Stimulated activated CD4-positive, alpha-beta T cell treated with anti-CD3 and anti-CD28 coated beads, Interleukin-4, amount 100 ng/mL, for 24 hours (primary cell): ENCODE data around the gene CFAP70.
"Not testable (repeated sequence)": the region's sequence is repeated elsewhere in the genome, so short reads cannot be mapped to it uniquely, and the experiment has no call there.

ENCODE experiments used
- DNase-seq: peaks from one replicate; pipeline ENCODE4 v3.0.0-alpha.2; 2020

CFAP70 gene

DNA sequence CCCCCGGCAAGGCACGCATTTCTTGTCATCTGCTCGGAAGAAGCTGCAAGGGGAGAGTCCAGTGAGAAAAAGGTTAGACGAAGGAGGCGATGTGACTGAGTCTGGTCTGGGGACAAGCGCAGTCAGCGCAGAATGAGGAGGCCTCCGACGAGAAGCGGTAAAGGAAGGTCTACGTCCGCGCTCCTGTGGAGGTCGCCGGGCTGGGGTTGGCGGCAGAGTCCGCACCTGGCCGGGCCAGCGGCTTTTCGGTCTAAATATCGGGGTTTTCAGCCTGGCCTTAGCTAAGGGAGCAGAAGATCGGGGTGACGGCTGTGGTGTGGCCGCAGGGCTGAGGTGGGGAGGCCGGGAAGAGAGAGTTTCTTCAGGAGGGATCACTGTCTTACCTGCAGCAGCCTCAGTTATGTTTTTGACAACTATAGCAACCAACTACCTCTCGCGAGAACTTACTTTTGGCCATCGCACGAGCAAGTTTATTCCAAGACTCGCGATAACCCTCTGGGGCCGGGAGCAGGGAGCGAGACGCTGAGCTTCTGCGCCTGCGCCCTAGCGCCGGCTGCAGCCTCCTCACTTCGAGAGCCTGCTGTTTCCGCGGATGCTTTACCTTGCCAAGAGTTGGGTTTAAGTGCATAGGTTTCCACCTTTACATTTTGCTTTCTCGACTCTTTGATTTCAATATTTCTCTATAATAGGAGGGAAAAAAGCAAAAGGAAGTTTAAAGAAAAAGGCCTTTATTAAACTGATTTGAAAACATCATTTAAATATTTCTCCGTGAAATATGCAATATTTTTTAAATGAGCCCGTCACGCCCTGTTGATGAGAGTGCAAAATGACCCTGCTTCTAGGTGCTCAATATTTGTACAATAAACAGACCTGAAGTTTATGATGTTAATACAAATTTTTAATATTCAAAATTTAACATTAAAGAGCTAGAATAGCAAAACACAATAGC is at the start of gene CFAP70:
TSS of gene CFAP70 (minus strand) at position 534 of the 949 bp plus-strand sequence. CDS start 4,068 bp downstream, outside the sequence.
- DNase-seq = peak; percentile 92

DNA sequence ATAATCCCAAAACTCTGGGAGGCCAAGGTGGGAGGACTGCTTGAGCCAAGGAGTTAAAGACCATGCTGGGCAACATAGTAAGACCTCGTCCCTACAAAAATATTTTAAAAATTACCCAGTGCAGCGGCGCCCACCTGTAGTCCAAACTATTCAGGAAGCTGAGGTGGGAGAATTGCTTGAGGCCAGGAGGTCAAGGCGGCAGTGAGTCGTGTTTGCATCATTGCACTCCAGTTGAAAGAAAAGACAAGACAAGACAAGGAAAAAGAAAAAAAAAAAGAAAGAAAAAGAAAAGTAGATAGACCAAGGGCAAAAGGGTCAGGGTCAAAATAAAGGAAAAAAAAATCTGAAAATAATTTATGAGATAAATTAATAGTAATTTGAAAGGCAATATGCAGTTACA is 49.4 kb upstream of the CFAP70 start:
- no peak for DNase-seq

DNA sequence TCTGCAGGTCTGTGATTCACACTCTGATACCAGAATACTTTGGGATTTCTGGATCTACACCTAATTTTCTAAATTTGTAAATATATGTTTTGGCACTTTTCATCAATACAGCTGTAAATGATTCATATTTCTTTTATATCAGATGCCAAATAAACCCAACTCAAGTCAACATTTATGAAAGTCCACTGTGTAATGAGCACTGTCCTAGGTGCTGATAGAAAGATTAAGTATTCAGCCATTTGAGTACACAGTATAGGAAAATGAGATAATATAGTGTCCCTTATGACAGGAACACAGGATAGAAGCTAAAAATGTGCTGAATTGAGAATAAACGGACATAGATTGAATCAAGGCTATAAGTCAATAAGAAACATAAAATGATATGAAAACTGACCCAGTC is 48.8 kb upstream of the CFAP70 start:
- no peak for DNase-seq

DNA sequence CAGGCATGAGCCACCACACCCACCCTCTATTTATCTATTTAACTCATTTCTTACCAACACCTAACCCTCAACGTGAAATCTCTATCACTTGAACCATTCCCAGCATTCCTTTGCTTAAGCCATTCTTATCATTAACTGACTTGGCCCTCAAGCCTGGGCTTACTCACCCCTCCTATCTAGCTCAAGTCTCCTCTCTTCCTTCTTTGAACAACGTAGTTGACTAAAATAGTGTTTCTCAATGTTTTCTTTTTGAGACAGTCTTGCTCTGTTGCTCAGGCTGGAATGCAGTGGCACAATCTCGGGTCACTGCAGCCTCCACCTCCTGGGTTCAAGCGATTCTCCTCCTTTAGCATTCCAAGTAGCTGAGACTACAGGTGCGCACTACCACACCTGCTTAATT is 48.2 kb upstream of the CFAP70 start:
- DNase-seq = no peak

DNA sequence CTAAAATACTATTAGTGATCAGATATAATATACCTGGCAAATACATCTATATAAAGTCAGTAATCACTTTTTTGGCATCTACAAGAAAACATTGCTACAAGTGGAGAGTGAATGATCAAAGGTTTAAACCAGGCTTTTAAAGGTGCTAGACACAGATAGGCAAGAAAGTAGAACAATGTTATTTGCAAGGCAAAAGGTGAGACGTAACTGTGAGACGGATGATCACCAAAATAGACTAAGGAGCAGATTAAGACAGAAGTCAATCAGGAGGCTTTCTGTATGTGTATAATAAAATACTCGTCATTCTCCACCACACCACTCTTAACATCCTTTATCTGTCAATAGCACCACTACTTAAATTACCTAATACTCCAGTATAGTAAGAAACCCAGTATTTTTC is 46.9 kb upstream of the CFAP70 start:
- no peak for DNase-seq

DNA sequence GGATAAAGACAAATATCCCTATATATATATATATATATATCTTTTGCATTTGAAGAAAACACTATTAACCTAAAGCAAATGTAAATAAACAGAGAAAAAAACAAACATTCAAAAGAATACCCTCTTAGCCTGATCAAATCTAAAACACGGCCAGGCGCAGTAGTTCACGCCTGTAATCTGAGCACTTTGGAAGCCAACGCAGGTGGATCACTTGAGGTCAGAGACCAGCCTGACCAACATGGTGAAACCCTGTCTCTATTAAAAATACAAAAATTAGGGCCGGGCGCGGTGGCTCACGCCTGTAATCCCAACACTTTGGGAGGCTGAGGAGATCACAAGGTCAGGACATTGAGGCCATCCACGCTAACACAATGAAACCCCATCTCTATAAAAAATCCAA is 46.0 kb upstream of the CFAP70 start:
- DNase-seq = no peak

DNA sequence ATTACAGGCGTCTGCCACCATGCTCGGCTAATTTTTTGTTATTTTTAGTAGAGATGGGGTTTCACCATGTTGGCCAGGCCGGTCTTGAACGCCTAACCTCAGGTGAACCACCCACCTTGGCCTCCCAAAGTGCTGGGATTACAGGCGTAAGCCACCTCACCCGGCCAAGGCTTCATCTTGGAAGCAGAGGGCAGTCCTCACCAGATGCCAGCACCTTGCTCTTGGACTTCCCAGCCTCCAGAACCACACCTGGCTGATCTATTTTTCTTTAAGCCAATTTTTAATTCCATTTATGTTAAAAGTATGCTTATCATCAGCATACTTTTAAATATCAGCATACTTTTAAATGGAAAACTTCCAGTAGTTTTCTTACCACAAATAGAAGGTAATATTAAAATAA is 43.0 kb upstream of the CFAP70 start:
- no peak for DNase-seq

DNA sequence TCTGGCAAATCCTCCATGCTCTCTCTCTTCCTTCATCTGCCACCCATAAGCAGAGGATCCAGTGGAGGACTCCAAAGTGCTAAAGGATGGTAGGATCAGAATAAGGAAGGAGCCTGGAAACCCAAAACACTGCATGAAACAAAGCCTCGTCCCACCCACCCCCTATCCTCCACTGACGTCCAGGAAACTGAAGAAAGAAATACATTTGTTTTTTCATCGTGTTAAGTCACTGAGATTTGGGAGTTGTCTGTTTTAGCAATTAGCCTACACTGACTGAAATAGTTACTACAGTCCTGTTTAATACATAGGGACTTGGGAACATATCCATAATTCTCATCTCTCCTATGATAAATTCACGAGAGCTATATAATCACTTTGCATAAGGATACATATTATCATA is 40.4 kb upstream of the CFAP70 start:
- DNase-seq = no peak

DNA sequence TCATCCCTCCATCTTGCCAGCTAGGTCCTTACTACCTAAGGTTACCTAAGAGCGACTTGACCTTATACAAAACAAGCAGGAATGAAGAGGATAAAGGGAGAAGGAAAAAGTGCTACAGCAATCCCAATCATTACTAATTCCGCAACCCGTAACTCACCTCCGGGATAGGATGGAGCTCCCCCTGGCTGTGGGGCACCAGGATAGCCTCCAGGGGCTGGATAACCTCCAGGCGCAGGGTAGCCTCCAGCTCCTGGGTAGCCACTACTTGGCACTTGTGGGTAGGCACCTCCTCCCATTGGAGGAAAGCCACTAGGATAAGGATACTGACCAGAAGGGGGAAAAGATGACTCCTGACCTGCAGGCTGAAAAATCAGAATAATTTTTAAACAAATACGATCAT is 39.4 kb upstream of the CFAP70 start:
- no peak for DNase-seq

DNA sequence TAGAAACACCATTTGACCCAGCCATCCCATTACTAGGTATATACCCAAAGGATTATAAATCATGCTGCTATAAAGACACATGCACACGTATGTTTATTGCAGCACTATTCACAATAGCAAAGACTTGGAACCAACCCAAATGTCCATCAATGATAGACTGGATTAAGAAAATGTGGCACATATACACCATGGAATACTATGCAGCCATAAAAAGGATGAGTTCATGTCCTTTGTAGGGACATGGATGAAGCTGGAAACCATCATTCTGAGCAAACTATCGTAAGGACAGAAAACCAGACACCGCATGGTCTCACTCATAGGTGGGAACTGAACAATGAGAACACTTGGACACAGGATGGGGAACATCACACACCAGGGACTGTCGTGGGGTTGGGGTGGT is 35.7 kb upstream of the CFAP70 start:
- not testable (repeated sequence) for DNase-seq

DNA sequence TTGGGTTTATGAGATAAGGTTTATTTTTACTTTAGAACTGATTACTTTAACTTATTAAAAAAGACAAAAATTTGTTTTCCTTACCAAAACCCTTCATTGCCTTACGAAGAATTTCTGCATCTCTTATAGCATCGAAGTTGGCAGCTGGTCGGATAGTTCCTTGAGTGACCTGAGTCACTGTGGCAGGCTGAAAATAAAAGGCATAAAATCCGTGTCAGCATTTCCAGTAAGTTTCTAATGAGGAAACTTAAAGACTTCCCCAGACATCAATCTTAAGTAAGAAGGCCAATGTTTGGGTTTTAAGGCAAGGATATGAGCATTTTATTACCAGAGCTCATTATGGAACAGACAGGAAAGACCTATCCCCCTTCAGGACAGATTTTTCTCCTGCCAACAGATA is 29.6 kb upstream of the CFAP70 start:
- no peak for DNase-seq

GRCh38 chr10:73386583-73386982 is 27.9 kb upstream of the CFAP70 start:
- no peak for DNase-seq

DNA sequence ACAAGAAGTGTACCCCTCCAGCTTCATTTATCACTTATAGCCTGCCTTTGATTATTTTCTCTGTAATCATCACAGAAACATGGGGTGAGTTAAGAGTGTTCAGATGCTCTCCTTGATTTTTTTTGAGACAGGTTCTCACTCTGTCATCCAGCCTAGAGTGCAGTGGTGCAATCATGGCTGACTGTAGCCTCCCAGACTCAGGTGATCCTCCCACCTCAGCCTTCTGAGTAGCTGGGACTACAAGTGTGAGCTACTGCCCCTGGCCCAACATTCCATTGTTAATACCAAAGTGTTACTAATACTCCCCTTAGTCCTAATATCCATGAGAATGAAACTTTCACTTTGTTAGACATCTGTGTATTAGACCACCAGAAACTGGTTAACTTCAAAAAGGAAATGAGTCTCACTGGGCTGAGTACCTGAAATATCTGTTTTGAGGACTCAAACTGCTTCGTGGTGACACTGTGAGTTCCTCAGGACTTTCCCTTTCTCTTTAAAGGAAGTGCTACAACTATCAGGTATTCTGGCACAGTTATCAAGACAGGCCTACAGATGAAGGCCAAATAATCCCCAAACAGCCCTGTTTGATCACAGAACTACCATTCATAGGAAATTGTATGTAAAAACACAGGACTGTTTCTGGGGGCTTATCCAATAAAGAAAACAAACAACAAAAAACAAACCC is 20.5 kb upstream of the CFAP70 start:
- no peak for DNase-seq

DNA sequence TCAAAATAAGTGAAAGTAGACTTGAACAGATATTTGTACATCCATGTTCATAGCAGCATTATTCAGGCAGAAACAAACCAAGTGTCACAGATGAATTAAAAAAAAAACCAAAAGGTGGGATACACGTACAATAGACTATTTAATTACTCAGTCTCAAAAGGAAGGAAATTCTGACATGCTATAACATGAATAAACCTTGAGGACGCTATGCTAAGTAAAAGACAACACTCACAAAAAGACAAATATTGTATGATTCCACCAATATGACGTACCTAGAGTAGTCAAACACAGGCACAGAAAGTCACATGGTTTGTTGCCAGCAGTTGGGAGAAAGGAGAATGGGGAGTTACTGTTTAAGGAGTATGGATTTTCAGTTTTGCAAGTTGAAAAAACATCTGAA is 18.0 kb upstream of the CFAP70 start:
- no peak for DNase-seq

DNA sequence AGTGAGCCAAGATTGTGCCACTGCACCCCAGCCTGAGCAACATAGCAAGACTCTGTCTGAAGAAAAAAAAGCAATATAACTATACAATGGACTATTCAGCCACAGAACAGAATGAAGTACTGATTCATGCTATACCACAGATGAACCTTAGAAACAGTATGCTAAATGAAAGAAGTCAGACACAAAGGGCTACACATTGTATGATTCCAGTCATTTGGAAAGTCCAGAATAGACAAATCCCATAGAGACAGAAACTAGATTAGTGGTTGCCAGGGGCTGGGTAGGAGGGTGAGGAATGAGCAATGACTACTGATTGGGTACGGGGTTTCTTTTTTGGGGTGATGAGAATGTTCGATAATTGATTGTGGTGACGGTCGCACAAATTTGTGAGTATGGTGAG is 9.6 kb upstream of the CFAP70 start:
- DNase-seq = peak; percentile 22

- DNase-seq = no peak
Observed at GRCh38 chr10:73366381-73367298, 8.0 kb upstream of the CFAP70 start.

DNA sequence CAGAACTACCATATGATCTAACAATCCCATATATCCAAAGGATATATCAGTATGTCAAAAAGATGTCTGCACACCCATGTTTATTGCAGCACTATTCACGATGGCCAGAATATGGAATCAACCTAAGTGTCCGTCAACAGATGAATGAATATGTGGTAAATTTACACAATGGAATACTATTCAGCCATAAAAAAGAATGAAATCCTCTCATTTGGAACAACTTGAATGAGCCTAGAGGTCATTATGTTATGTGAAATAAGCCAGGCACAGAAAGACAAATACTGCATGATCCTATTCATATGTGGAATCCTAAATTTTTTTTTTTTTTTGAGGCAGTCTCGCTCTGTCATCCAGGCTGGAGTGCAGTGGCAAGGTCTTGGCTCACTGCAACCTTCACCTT is 6.3 kb upstream of the CFAP70 start:
- no peak for DNase-seq

- no peak for DNase-seq
Observed at GRCh38 chr10:73359492-73359891, 828 bp upstream of the CFAP70 start.

DNA sequence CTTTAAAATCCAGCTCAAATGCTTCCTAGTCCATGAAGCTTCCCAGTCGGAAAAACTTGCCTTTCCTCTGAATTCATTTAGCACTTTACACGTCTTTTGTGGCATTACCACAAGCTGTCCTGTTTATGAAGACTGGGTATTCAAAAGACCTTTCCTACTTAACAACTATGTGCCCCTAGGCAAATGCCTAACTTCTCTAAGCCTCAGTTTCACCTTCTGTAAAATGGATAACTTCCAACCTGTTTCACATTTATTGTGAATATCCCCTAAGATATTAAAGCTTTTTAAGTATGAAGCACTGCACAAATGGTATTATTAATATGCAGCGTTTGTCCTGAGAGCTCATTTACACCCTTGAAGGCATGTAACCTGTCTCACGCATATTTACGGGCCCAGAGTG is 843 bp downstream of the CFAP70 start:
- no peak for DNase-seq

DNA sequence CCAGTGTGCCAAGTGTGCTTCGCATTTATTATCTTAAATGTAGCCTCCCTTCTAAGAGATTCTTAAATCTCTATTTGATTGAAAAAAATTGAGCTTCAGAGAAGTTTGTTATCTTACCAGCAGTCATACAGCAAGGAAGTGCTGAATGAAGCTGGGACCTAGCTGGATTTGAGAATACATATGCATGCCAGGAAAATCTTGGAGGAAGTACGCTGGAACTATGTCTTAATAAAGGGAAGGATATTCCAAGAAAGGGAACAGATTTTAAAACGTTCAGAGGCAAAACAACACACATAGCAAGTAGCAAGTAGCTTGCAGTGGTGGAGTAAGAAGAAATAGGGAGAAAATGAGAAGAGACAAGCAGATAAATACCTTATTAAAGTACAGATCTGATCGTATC is 1.5 kb downstream of the CFAP70 start:
- no peak for DNase-seq

DNA sequence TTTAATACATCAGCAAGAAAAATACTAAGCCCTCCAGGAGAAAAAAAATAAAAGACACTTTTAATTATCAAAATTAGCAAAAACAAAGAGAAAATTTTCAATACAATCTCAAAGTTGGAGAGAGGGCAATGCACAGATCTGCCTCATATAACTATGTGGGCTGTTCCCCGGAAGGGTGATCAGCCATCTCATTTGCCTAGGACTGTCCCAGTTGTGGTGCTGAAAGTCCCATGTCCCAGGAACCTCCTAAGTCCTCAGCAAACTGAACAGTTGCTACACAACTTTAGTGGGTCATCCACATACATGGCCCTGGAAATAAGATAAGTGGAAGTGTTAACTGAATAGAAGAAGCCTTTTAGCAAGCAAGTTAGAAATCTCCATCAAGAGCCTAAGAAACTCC is 14.4 kb downstream of the CFAP70 start:
- DNase-seq = no peak

- no peak for DNase-seq
Observed at GRCh38 chr10:73340121-73340520, 18.5 kb downstream of the CFAP70 start.

DNA sequence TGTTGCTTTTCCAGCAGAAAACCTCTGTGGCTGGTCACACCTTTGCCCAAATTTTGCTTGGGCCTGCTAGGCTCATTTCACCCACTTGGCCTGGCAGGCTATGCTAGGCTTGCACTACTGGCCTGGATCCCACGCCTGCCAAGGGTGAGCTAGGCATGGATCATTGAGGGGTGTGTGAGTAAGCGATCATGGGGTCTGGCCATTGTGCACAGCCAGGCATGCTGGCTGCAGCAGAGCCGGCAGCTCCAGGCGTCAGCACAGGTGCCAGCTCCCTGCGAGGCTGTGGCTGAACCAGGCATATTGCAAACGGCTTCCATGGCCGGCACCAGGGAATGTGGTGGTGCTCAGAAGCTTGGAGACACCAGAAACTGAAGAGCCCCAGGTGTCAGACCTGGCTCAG is 19.2 kb downstream of the CFAP70 start:
- DNase-seq = no peak
